Gastroesophageal sphincter (tissue), 3 donors: ENCODE data around the gene XRCC3.

Source experiments
- CTCF ChIP-seq, 4 experiments: fragments of 200-600 bp in 2 of 4; fragments of 450-650 bp in 2 of 4; sonication (generic) in 1 of 4; IDR thresholded peaks; one replicate each; pipeline ENCODE4 v1.5.1; 2017 to 2019; ENCODE audit warnings: antibody characterized with exemption in 4 of 4, mild to moderate bottlenecking in 2 of 4, moderate library complexity in 2 of 4
- EP300 ChIP-seq: sonication (generic); formaldehyde crosslinking; IDR thresholded peaks from one replicate; pipeline ENCODE4 v1.6.1; 2017; ENCODE audit warnings: antibody characterized with exemption, mild to moderate bottlenecking
- POLR2A ChIP-seq, 2 donors: fragments of 450-650 bp; IDR thresholded peaks; one replicate each; pipeline ENCODE4 v1.6.1; 2017; ENCODE audit warnings: antibody characterized with exemption in 2 of 2, mild to moderate bottlenecking in 2 of 2, moderate library complexity in 1 of 2
- POLR2AphosphoS5 ChIP-seq: sonication (generic); formaldehyde crosslinking; IDR thresholded peaks from one replicate; pipeline ENCODE4 v1.6.1; 2017; ENCODE audit warnings: antibody characterized with exemption

DNA sequence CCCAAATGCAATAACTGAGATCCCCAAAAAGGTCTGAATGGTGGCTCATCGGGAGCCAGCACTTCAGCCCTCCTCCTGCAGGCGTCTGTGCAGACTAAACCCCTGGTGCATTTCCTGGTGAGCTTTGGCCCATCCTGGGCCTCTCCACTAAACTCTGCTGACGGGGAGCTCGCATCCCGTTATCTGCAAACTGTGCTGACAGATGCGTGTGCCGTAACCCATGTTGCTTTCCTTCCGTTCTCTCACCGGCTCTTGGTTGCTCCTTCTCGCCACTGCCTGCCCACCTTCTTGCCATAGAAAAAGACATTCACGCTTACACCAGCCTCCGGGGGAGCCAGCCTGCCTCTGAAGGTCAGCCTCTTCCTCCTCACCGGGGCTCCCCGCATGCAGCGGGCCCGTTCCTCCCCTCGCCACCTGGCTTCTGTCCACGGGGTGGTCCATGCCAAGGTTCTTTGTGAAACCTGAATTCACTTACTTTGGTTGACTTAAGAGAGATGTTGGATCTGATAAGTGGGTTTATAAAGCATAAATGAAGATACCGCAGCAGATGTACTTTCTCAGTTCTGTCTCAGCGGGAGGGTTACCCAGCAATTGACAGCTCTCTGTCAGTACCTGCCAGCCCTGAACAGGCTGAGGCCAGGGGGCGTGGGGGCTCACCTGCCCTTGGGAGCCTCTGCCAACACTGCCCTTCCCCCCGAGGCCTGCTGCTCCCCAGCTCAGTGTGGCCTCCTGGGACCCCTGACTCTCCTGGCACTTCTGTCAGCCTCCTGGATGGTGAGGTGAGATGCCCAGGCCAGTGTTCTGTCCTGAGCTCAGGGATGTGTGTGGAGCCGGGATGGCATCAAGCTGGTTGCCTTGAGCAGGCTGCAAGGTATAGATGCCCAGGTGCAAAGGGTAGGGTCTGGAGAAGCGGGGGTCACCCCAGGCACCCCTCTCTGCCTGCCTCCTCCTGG, 14.5 kb upstream of the XRCC3 start:
- no peak for TF ChIP-seq CTCF (IDR thresholded peaks at IDR 0.05)
- TF ChIP-seq POLR2A (IDR thresholded peaks at IDR 0.05), result no peak
- TF ChIP-seq POLR2AphosphoS5, result no peak
- TF ChIP-seq EP300, result no peak
